Cerebellar cortex (tissue), 1 donor: ENCODE results near the gene LARP4B.
A peak's percentile ranks its signal among the peaks of the same experiment; 100 is the strongest.

ENCODE experiments used
- DNase-seq: peaks from one replicate; pipeline ENCODE4 v3.0.0-alpha.2; 2015; ENCODE audit warnings: low spot score

The LARP4B gene

GRCh38 chr10:824946-825345 lies 106.6 kb downstream of the LARP4B start:
- no peak for DNase-seq

GRCh38 chr10:824497-824896 lies 107.0 kb downstream of the LARP4B start:
- DNase-seq, result no peak

GRCh38 chr10:822661-823367 lies 108.7 kb downstream of the LARP4B start:
- no peak for DNase-seq

- no peak for DNase-seq
Measured at GRCh38 chr10:822197-822596, 109.3 kb downstream of the LARP4B start.

GRCh38 chr10:821322-821721 lies 110.2 kb downstream of the LARP4B start:
- DNase-seq, result no peak

- DNase-seq, result no peak
Measured at GRCh38 chr10:819816-820215, 111.7 kb downstream of the LARP4B start.

GRCh38 chr10:819326-819725 lies 112.2 kb downstream of the LARP4B start:
- no peak for DNase-seq

GRCh38 chr10:818526-819220 lies 112.8 kb downstream of the LARP4B start:
- peak; percentile 90 for DNase-seq

- DNase-seq, result peak; percentile 40
Measured at GRCh38 chr10:818010-818409, 113.5 kb downstream of the LARP4B start.

GRCh38 chr10:817371-817770 lies 114.1 kb downstream of the LARP4B start:
- DNase-seq, result no peak

GRCh38 chr10:816958-817357 lies 114.5 kb downstream of the LARP4B start:
- DNase-seq, result no peak

GRCh38 chr10:816091-816477 lies 115.4 kb downstream of the LARP4B start:
- no peak for DNase-seq

GRCh38 chr10:815338-816090 lies 116.0 kb downstream of the LARP4B start:
- no peak for DNase-seq

GRCh38 chr10:814536-815302 lies 116.8 kb downstream of the LARP4B start:
- DNase-seq, result no peak

- no peak for DNase-seq
Measured at GRCh38 chr10:813286-813685, 118.2 kb downstream of the LARP4B start.

GRCh38 chr10:812787-813186 lies 118.7 kb downstream of the LARP4B start:
- DNase-seq, result no peak

- no peak for DNase-seq
Measured at GRCh38 chr10:811379-812175, 119.9 kb downstream of the LARP4B start.

- peak; percentile 41 for DNase-seq
Measured at GRCh38 chr10:810351-810846, 121.1 kb downstream of the LARP4B start.

GRCh38 chr10:809671-810350 lies 121.7 kb downstream of the LARP4B start:
- DNase-seq, result no peak

GRCh38 chr10:807958-808353 lies 123.5 kb downstream of the LARP4B start:
- DNase-seq, result no peak
